ENCODE results near the gene LRG1.

LRG1 gene

GRCh38 chr19:4506449-4507149 is 33.2 kb downstream of the LRG1 start:
- DNase-seq = no peak

- no peak for DNase-seq
Measured at GRCh38 chr19:4505570-4506448, 34.0 kb downstream of the LRG1 start.

- no peak for DNase-seq
Measured at GRCh38 chr19:4504891-4505569, 34.8 kb downstream of the LRG1 start.

- DNase-seq = no peak
Measured at GRCh38 chr19:4504297-4504701, 35.5 kb downstream of the LRG1 start.

GRCh38 chr19:4503825-4504170 is 36.0 kb downstream of the LRG1 start:
- no peak for DNase-seq

GRCh38 chr19:4503132-4503824 is 36.6 kb downstream of the LRG1 start:
- no peak for DNase-seq

GRCh38 chr19:4502282-4503131 is 37.3 kb downstream of the LRG1 start:
- no peak for DNase-seq

- DNase-seq = no peak
Measured at GRCh38 chr19:4501691-4502090, 38.1 kb downstream of the LRG1 start.

GRCh38 chr19:4500841-4501591 is 38.8 kb downstream of the LRG1 start:
- DNase-seq = no peak

- DNase-seq = no peak
Measured at GRCh38 chr19:4499855-4500254, 40.0 kb downstream of the LRG1 start.

GRCh38 chr19:4499318-4499717 is 40.5 kb downstream of the LRG1 start:
- no peak for DNase-seq

- DNase-seq = no peak
Measured at GRCh38 chr19:4498694-4499093, 41.1 kb downstream of the LRG1 start.

GRCh38 chr19:4497770-4498389 is 42.0 kb downstream of the LRG1 start:
- no peak for DNase-seq

- no peak for DNase-seq
Measured at GRCh38 chr19:4496304-4496703, 43.5 kb downstream of the LRG1 start.

- peak in 1 of 2 experiments; percentile 34 for DNase-seq
Measured at GRCh38 chr19:4495471-4495870, 44.4 kb downstream of the LRG1 start.

- no peak for DNase-seq
Measured at GRCh38 chr19:4494691-4495064, 45.2 kb downstream of the LRG1 start.

- DNase-seq = no peak
Measured at GRCh38 chr19:4493929-4494690, 45.7 kb downstream of the LRG1 start.

- no peak for DNase-seq
Measured at GRCh38 chr19:4493104-4493928, 46.5 kb downstream of the LRG1 start.
